Fibroblast of gingiva (primary cell): ENCODE measurements around the gene GDI2.
"Not testable (repeated sequence)": the region's sequence is repeated elsewhere in the genome, so short reads cannot be mapped to it uniquely, and the experiment has no call there.

ENCODE experiments used
- DNase-seq: peaks from one replicate; pipeline ENCODE4 v3.0.0-alpha.2; 2011; ENCODE audit warnings: low read depth

The GDI2 gene

DNA sequence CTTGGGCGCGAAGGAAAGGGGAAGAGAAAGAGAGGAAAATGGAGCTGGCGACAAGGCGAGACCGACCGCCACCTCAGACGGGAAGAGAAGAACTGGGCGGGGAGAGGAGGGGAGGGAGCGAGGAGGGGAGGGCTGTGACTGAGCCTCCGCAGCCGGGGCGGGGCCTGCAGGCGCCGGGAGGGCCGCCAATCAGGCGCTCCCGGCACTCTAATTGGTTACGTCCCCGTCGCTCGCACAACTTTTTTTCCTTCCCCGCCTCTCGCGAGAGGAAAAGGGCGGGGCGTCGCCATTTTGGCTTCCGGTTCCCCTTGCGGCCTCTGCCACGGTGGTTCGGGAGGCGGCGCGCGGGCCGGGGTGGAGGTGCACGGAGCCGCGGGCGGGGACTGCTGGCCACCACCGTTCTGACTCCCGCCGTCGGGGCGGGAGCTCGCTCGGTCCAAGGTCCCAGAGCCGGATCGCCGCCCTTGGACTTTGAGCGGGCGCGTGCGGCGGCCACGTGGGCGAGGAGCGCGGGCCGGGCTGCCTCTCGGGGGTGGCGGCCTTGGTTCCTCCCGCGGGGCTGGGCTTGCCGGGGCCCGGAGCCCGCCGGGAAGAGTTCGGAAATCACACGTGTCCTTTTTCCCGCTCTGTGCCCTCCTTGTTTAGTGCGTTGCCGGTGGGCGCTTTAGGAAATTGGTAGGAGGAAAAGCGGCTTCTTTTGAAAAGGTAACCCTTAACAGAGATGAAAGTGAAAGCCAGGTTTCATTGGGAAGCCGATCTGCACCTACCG, at the start of gene GDI2:
Gene GDI2, minus strand, starts transcription at position 94 of the 769 bp plus-strand sequence. CDS start 176 bp downstream, outside the sequence.
- peak; percentile 96 for DNase-seq

GRCh38 chr10:5862360-5862961, 49.2 kb upstream of the GDI2 start:
- no peak for DNase-seq

DNA sequence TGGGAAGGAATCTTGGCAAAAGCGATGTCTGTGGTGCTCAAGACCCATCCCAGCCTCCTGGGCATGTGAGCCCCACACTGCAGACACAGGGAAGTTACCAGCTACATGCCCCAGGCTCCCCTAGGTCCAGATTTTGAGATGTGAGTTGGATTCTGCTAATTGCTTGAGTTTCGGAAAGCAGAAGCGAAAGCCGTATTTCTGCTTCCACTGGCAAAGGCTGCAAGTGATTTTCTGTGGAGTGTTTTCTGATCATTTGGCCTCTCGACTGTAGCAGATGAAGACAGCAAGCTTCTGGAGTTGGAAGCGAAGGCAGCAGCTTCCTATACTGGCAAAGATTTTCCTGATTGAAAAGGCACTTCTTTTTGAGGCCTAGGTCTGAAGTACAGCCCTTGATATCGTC, 46.8 kb upstream of the GDI2 start:
- no peak for DNase-seq

GRCh38 chr10:5858811-5859210, 45.6 kb upstream of the GDI2 start:
- no peak for DNase-seq

DNA sequence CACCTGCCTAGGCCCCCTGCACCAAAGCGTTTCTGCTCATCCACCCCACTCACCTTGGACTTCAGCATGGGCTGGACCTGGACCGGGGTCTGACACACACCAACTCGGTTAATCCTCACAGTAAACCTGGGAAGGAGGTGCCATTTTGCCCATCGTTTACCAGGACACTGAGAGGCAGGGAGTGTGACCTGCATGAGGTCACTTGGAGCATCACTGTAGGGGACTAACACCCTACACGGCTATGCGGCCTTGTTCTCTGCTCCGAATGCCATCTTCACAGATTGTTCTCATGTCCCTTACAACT, 43.4 kb upstream of the GDI2 start:
- no peak for DNase-seq

DNA sequence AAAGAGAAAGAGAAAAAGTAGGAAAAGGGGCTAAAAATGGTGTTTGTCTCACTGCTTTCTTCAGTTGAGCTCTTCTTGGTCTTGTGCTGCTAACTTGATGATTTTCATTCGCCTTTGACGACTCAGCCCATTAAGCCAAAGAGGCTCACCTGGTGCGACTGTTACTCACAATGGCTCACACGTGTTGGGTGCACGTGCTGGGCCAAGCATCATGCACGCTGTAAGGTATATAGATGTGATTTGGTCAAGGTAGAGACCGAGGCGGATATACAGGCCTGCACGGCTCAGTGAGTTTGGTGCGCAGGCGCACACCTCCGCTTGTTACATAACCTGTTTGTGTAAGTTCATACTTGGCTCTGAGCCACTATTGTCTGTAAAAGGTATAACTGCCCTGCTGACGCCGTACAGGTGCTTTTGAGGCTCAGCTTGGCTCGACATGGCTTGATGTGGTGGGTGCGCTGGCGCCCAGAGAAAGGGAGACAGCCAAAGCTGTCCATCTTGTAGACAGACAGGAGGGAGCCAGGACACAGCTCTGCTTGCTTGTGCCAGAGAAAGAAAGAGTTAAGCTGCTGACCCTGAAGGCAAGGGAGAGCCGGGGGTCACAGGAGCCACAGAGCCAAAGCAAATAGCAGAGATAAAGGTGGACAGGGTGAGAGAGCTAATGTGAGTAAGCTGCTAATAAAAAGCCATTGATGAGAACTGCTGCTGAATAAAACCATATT, 42.9 kb upstream of the GDI2 start:
- DNase-seq, result no peak

DNA sequence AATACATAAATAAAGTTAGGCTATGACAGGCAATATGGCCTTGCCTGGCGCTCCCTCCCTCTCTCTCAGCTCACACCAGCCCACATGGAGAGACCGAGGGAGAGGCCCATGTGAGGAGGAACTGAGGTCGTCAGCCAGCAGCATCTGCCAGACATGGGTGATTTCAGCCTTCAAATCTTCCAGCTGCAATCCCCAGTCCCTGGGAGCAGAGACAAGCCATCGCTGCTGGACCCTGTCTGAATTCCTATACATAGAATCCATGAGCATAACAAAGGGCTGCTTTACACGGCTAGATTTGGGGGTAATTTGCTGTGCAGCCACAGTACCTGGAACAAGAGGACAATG, 40.9 kb upstream of the GDI2 start:
- no peak for DNase-seq

DNA sequence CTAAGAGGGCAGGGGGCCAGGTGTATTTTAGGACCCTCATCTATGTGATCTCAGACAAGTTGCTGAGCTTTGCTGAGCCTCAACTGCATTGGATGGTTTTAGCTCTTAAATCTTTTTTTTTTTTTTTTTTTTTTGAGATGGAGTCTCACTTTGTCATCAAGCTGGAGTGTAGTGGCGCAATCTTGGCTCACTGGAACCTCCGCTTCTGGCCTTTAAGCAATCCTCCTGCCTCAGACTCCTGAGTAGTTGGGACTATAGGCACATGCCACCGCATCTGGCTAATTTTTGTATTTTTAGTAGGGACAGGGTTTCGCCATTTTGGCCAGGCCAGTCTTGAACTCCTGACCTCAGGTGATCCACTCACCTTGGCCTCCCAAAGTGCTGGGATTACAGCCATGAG, 33.4 kb upstream of the GDI2 start:
- DNase-seq, result peak; percentile 19

GRCh38 chr10:5844345-5845055, 31.3 kb upstream of the GDI2 start:
- DNase-seq, result peak; percentile 35

DNA sequence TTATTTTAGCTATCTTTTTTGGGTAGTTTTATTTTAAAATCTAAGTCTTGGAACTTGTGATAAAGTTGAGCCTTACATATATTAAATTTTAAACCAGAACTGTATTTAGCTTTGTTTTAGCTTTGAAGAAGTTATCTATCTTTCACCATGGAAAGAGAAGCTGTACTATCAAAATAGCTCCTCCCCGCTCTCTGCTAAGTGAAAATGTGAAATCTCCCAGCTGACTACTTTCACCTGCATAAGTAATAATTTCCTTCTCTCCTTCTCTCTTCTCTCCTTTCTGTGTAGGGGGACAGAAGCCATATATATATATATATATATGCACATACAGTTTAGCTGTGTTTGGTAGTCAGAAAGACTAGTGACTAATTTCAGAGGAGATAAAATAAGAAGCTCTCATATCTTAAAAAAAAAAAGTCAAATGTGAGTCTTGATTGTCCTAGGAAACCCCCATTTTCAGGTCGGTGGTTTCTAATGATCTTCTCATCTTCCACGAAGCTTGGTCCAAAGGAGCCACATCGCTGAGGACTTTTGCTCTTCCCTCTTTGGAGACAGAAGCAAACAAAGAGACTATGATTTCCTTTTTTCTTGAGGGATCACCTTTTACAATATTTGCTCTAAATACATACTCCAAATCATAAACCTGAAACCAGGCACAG, 30.6 kb upstream of the GDI2 start:
- no peak for DNase-seq

DNA sequence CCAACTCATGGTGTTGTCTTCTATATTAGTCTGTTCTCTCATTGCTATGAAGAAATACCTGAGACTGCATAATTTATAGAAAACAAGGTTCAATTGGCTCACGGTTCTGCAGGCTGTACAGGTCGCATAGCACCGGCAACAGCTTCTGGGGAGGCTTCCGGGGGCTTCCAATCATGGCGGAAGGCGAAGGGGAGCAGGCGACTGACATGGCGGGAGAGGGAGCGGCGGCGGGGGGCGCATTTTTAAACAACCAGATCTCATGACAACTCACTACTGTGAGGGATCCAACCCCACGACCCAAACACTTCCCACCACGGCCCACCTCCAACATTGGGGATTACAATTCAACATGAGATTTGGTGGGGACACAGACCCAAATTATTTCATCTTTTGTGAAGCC, 28.7 kb upstream of the GDI2 start:
- DNase-seq, result no peak

GRCh38 chr10:5840314-5841307, 27.4 kb upstream of the GDI2 start:
- DNase-seq, result no peak

DNA sequence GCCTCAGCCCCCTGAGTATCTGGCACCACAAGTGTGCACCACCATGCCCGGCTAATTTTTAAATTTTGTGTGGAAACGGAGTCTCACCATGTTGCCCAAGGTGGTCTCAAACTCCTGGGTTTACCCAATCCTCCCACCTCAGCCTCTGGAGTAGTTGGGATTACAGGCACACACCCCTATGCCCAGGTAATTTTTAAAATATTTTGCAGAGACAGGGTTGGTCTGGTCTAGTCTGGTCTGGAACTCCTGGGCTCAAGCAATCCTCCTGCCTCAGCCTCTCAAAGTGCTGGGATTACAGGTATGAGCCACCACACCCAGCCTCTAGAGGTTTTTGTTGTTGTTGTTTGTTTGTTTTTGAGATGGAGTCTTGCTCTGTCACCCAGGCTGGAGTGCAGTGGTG, 22.9 kb upstream of the GDI2 start:
- DNase-seq, result not testable (repeated sequence)

DNA sequence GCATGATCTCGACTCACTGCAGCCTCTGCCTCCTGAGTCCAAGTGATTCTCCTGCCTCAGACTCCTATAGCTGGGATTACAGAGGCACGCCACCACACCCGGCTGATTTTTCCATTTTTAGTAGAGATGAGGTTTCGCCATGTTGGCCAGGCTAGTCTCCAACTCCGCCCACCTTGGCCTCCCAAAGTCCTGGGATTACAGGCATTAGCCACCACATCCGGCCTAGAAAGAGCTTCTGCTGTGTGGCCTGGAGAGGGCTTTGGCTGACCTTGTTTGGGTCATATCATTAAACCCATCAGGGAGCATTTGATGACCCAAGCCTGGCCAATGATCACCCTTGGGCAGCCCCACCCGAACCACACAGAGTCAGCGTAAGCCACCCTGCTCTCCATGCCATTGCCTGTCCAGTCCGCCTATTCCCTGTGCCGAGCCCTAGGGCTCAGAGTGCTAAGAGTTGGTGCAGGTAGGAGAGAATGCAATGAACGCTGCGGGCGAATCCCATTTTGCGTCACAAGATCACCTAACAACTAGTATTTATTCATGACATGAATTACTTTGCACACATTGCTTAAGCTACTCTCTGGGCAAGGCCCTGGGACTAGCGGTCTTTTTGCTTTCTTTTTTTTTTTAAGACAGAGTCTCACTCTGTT, 22.3 kb upstream of the GDI2 start:
- no peak for DNase-seq

- DNase-seq, result no peak
Observed at GRCh38 chr10:5833814-5834213, 20.6 kb upstream of the GDI2 start.

- DNase-seq, result no peak
Observed at GRCh38 chr10:5832946-5833345, 19.7 kb upstream of the GDI2 start.

- no peak for DNase-seq
Observed at GRCh38 chr10:5831446-5831782, 18.2 kb upstream of the GDI2 start.

- DNase-seq, result no peak
Observed at GRCh38 chr10:5830629-5831445, 17.6 kb upstream of the GDI2 start.

GRCh38 chr10:5829267-5829666, 16.0 kb upstream of the GDI2 start:
- no peak for DNase-seq

- DNase-seq, result no peak
Observed at GRCh38 chr10:5828725-5829124, 15.5 kb upstream of the GDI2 start.
